K562 (cell line): ENCODE results near the gene NAGPA. TPM values are rescaled to one million over a fixed set of nuclear protein-coding genes. Genes with fewer than 3 reads are reported as not detected.

Experiments
- ATAC-seq: fragments of 200-7000 bp; cut with Tn5 transposase; 3 replicates; pipeline ENCODE4 v1.9.1; 2020; ENCODE audit warnings: moderate library complexity
- BruUV-seq: library from RNA; stranded (reverse); fragments of 400-500 nt; replicated peaks from 2 replicates; lab custom pipeline; 2021; lab: Mats Ljungman, UMichigan
- CTCF ChIA-PET: fragments of 300-600 bp; formaldehyde crosslinking; extraction: SDS; loops from one replicate; lab custom pipeline; 2021; ENCODE audit warnings: low intra/inter-chr PET ratio; lab: Yijun Ruan, JAX
- POLR2A ChIA-PET: fragments of 300-600, 350-650 bp; sonication (Branson Sonifier 250); formaldehyde crosslinking; extraction: SDS; loops from one replicate; lab custom pipeline; 2021; ENCODE audit warnings: antibody characterized with exemption, inconsistent platforms; lab: Yijun Ruan, JAX
- DNase-seq, 4 experiments: peaks; one replicate each; pipeline versions ENCODE4 v3.0.0 to v3.0.0-alpha.2; 2011 to 2018; ENCODE audit warnings: low spot score in 3 of 4, mixed read lengths in 3 of 4; ENCODE audit errors: extremely low read depth in 1 of 4
- FAIRE-seq: peaks from 2 replicates; lab custom pipeline; 2011; peaks lifted over from hg19 to GRCh38; lab: Jason Lieb, UNC
- H2AFZ ChIP-seq: 2 replicates; pipeline ENCODE4 v1.6.0; 2011; ENCODE audit warnings: low read depth, low read length, control low read depth, inconsistent platforms
- H3K27ac ChIP-seq: fragments of 200-600 bp; 3 replicates; pipeline ENCODE4 v1.8.0; 2011; ENCODE audit warnings: low read depth, mild to moderate bottlenecking, control low read depth, inconsistent platforms, low read length, moderate library complexity, mixed read lengths; ENCODE audit errors: extremely low read depth
- H3K27me3 ChIP-seq, 2 experiments: fragments of 300-600 bp in 1 of 2; 2 replicates in 1 of 2; 3 replicates in 1 of 2; pipeline versions ENCODE4 v1.6.0 to v1.8.0; 2011; ENCODE audit warnings: inconsistent platforms in 2 of 2, low read length in 2 of 2, mild to moderate bottlenecking in 1 of 2, mixed read lengths in 1 of 2, moderate library complexity in 1 of 2; ENCODE audit not compliant: control insufficient read depth in 2 of 2, insufficient read depth in 2 of 2
- H3K36me3 ChIP-seq: fragments of 300-600 bp; 3 replicates; pipeline ENCODE4 v1.8.0; 2011; ENCODE audit warnings: mild to moderate bottlenecking, low read length, inconsistent platforms; ENCODE audit not compliant: control insufficient read depth, insufficient read depth
- H3K4me1 ChIP-seq, 2 experiments: fragments of 200-600 bp in 1 of 2; replicated peaks in 1 of 2; 2 replicates in 1 of 2; 3 replicates in 1 of 2; pipeline versions ENCODE4 v1.5.1 to v1.8.0; 2011; ENCODE audit warnings: inconsistent platforms in 2 of 2, low read length in 2 of 2, mild to moderate bottlenecking in 1 of 2, mixed read lengths in 1 of 2, moderate library complexity in 1 of 2; ENCODE audit not compliant: control insufficient read depth in 2 of 2, insufficient read depth in 2 of 2
- H3K4me2 ChIP-seq: 2 replicates; pipeline ENCODE4 v1.6.1; 2011; ENCODE audit warnings: low read length, control low read depth, inconsistent platforms, mixed read lengths; ENCODE audit not compliant: insufficient read depth
- H3K4me3 ChIP-seq: fragments of 200-600 bp; sonication (generic), shearing (Covaris generic); 2 replicates; pipeline ENCODE4 v1.5.1; 2016; ENCODE audit warnings: control low read depth, inconsistent platforms
- H3K79me2 ChIP-seq: fragments of 200-600 bp; 3 replicates; pipeline ENCODE4 v1.8.0; 2011; ENCODE audit warnings: low read length, inconsistent platforms; ENCODE audit not compliant: control insufficient read depth, insufficient read depth
- H3K9ac ChIP-seq, 2 experiments: 2 replicates each; pipeline versions ENCODE4 v1.6.0 to v1.6.1; 2011; ENCODE audit warnings: low read depth in 2 of 2, low read length in 2 of 2, control low read depth in 1 of 2, inconsistent platforms in 1 of 2, mild to moderate bottlenecking in 1 of 2, mixed read lengths in 1 of 2; ENCODE audit not compliant: insufficient read depth in 1 of 2
- H3K9me1 ChIP-seq: one replicate; pipeline ENCODE4 v1.6.0; 2011; ENCODE audit warnings: inconsistent platforms, mild to moderate bottlenecking, low read length, moderate library complexity; ENCODE audit not compliant: control insufficient read depth, insufficient read depth
- H3K9me3 ChIP-seq: replicated peaks from 2 replicates; pipeline ENCODE4 v1.5.1; 2011; ENCODE audit warnings: low read depth, low read length, inconsistent platforms; ENCODE audit not compliant: control insufficient read depth, insufficient read depth
- H4K20me1 ChIP-seq: replicated peaks from 2 replicates; pipeline ENCODE4 v1.6.1; 2011; ENCODE audit warnings: low read length, inconsistent platforms, mixed read lengths; ENCODE audit not compliant: control insufficient read depth, insufficient read depth
- ELF1 ChIP-seq: fragments of 200-800 bp; sonication (Bioruptor generic); IDR thresholded peaks from 2 replicates; pipeline ENCODE4 v1.6.1; 2016; ENCODE audit warnings: missing genetic modification characterization, missing compliant biosample characterization
- HIVEP1 ChIP-seq: fragments of 250-450 bp; sonication (Bioruptor Pico); IDR thresholded peaks from 2 replicates; pipeline ENCODE4 v1.4.0; 2020; ENCODE audit warnings: mild to moderate bottlenecking
- ZBTB40 ChIP-seq, 2 experiments: fragments of 450-650 bp in 1 of 2; sonication (generic) in 1 of 2; formaldehyde crosslinking in 1 of 2; IDR thresholded peaks; 2 replicates each; pipeline versions ENCODE4 v1.7.1 to v1.9.0; 2016 to 2022; ENCODE audit warnings: inconsistent platforms in 1 of 2, mild to moderate bottlenecking in 1 of 2, missing genetic modification reagents in 1 of 2
- ZNF436 ChIP-seq: fragments of 250-450, 450-650 bp; sonication (Bioruptor Pico); formaldehyde crosslinking; IDR thresholded peaks from 2 replicates; pipeline ENCODE4 v1.7.0; 2020; ENCODE audit warnings: mild to moderate bottlenecking
- WGBS: fragments of 100-300 bp; shearing (Covaris generic); methylation state at CpG from one replicate; pipeline ENCODE4 v1.1.6; 2016; ENCODE audit warnings: low coverage, mixed read lengths; ENCODE audit not compliant: insufficient coverage; ENCODE audit errors: missing lambda C conversion rate; 5-methylcytosine and 5-hydroxymethylcytosine counted together
- in situ Hi-C: fragments of 300-500 bp; cut with MboI; formaldehyde crosslinking; loops from 4 replicates; pipeline ENCODE4 v1.15.0; 2018; ENCODE audit warnings: inconsistent platforms, mixed read lengths
- intact Hi-C: fragments of 100-400 bp; cut with micrococcal nuclease; formaldehyde crosslinking; loops from 2 replicates; pipeline ENCODE4 v1.14.2; 2022
- polyA plus RNA-seq, 8 experiments: library from polyadenylated mRNA; depleted of rRNA in 4 of 8; stranded (reverse) in 5 of 8; unstranded in 3 of 8; fragments of >200 nt; fragmentation: Nextera tagmentation in 2 of 8; fragmentation: Illumina TruSeq in 1 of 8; extraction: Ambion mirVana in 2 of 8; extraction: Trizol in 1 of 8; gene quantifications; 2 replicates each; pipeline versions ENCODE4 v1.2.1 to v1.2.3, GENCODE V29; 2011 to 2014; ENCODE audit warnings: inconsistent platforms in 1 of 8, missing spikeins in 1 of 8
- total RNA-seq, 7 experiments: library from RNA; depleted of rRNA in 6 of 7; stranded (reverse); fragments of >200 nt in 6 of 7; fragmentation: Illumina TruSeq in 2 of 7; extraction: Trizol in 2 of 7; gene quantifications; 2 replicates each; pipeline versions ENCODE4 v1.2.1 to v1.2.3, GENCODE V29; 2011 to 2021; ENCODE audit warnings: low replicate concordance in 1 of 7

Gene NAGPA
- total and polyA plus RNA-seq, 9 of the 15 experiments (the other 6 are each of a cell fraction or from before 2014, with no cell fraction given): 0.15 to 12.7 (median 4.6) TPM

DNA sequence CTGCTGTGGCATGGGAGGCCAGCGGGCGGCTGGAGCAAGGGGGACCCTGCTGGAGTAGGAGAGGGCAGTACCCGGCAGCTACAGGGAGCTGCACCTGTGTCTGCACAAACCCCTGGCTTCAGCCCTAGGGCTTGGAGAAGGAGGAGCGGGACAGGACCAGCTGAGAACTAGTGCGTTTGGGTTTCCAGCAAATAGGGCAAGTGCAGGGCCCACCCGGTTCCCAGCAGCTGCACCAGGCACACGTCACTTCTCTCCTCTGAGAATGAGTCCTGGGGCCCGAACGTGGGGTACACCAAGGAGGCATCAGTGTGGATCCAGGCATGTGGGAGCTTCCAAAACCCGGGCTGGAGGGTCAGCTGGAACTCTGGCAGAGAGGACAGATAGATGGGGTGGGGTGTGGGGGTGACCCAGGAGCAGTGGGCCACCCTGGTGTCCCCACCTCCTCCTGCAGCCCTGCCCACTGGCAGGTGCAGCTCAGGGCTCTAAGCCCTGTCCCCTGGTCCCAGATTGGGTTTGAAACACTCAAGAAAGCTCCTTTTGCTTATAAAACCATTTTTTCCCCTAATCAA is 26.4 kb upstream of the NAGPA start:
- CTCF ChIA-PET: no interaction called here
- POLR2A ChIA-PET: interaction anchor here (0.5 kb wide), 1 partner anchor 98 kb away, joined by 3 read pairs; no protein-coding TSS in a partner anchor
- no peak for FAIRE-seq

More for the DNA sequence above, 26.4 kb upstream of the NAGPA start:
- BruUV-seq: no TSS peak
- intact Hi-C loops: no loop called here
- H3K9ac ChIP-seq: 0 out of 4 replicates have a peak overlapping the region, but pooled peaks of 1 of the 2 experiments have one; percentile 31
- no peak overlapping the region for H3K4me2 ChIP-seq
- TF ChIP-seq ZNF436 (CRISPR knock-in tag) (no peak), ZBTB40 (IDR thresholded peaks at IDR 0.05) (no peak), ZBTB40 (CRISPR knock-in tag; IDR thresholded peaks at IDR 0.05) (no peak), HIVEP1 (CRISPR knock-in tag) (no peak), ELF1 (tag) (no peak)
- 3% methylated on average over 7 of the region's 10 CpGs for WGBS
- no peaks in the 10 kb centered on the region for H3K9me3 ChIP-seq
- H3K4me1 ChIP-seq: no peaks in the 10 kb centered on the region; a peak in 1 of 5 replicates
- no peak overlapping the region for H3K4me3 ChIP-seq
- H3K27me3 ChIP-seq: peaks cover 24 to 63% of the 10 kb centered on the region in 2 experiments; a peak in 4 of 5 replicates
- in situ Hi-C loops: no loop called here
- H4K20me1 ChIP-seq: 0 out of 2 replicates have a peak, but pooled peaks cover 4% of the 10 kb centered on the region
- no peaks in the 10 kb centered on the region for H3K36me3 ChIP-seq
- H2AFZ ChIP-seq: no peak overlapping the region
- ATAC-seq (no peak), DNase-seq (peak in 1 of 4 experiments; percentile 5)
- no peak overlapping the region for H3K27ac ChIP-seq
- no peaks in the 10 kb centered on the region for H3K79me2 ChIP-seq
- H3K9me1 ChIP-seq: no peaks in the 10 kb centered on the region
